IMR-90 (cell line): Measurements from ENCODE around the gene NPIPA3. TPM values are rescaled to one million over a fixed set of nuclear protein-coding genes. Genes with fewer than 3 reads are reported as not detected.

Experiments used
- ATAC-seq: fragments of 200-7000 bp; cut with Tn5 transposase; 2 replicates; pipeline ENCODE4 v1.9.1; 2020; ENCODE audit warnings: low read depth, mild to moderate bottlenecking, moderate library complexity
- BruUV-seq: library from RNA; stranded (reverse); fragments of 400-500 nt; replicated peaks from 2 replicates; lab custom pipeline; 2021; lab: Mats Ljungman, UMichigan
- CTCF ChIA-PET: fragments of 300-600 bp; formaldehyde crosslinking; extraction: SDS; loops from one replicate; lab custom pipeline; 2021; ENCODE audit warnings: antibody characterized with exemption; lab: Yijun Ruan, JAX
- POLR2A ChIA-PET: fragments of 300-600 bp; sonication (Branson Sonifier 250); formaldehyde crosslinking; loops from one replicate; lab custom pipeline; 2022; ENCODE audit warnings: antibody characterized with exemption; ENCODE audit not compliant: unreplicated experiment; lab: Charles Lee
- DNase-seq: peaks from one replicate; pipeline ENCODE4 v3.0.0; 2013
- H2AFZ ChIP-seq: replicated peaks from 2 replicates; pipeline ENCODE3; 2013; ENCODE audit warnings: low read length, mild to moderate bottlenecking; ENCODE audit not compliant: poor library complexity
- H2AK5ac ChIP-seq: 2 replicates; pipeline ENCODE4 v1.6.1; 2013; ENCODE audit warnings: low read depth, low read length, inconsistent platforms
- H2AK9ac ChIP-seq: replicated peaks from 2 replicates; pipeline ENCODE3; 2013; ENCODE audit warnings: mild to moderate bottlenecking, low read depth, low read length, moderate library complexity; ENCODE audit not compliant: poor library complexity
- H2BK120ac ChIP-seq: 2 replicates; pipeline ENCODE4 v1.6.1; 2013; ENCODE audit warnings: low read depth, low read length, inconsistent platforms
- H2BK15ac ChIP-seq: 3 replicates; pipeline ENCODE4 v1.6.1; 2013; ENCODE audit warnings: low read depth, low read length, inconsistent platforms
- H2BK20ac ChIP-seq: 2 replicates; pipeline ENCODE4 v1.6.1; 2013; ENCODE audit warnings: low read depth, mild to moderate bottlenecking, inconsistent platforms, low read length, moderate library complexity
- H2BK5ac ChIP-seq: 2 replicates; pipeline ENCODE4 v1.6.1; 2013; ENCODE audit warnings: mild to moderate bottlenecking, low read depth, low read length, inconsistent platforms; ENCODE audit not compliant: poor library complexity, severe bottlenecking
- H3K14ac ChIP-seq: replicated peaks from 2 replicates; pipeline ENCODE4 v1.6.1; 2013; ENCODE audit warnings: low read depth, low read length, inconsistent platforms
- H3K18ac ChIP-seq: 2 replicates; pipeline ENCODE4 v1.6.1; 2013; ENCODE audit warnings: low read depth, low read length, control low read depth
- H3K23ac ChIP-seq: 2 replicates; pipeline ENCODE4 v1.6.1; 2013; ENCODE audit warnings: low read depth, low read length, inconsistent platforms
- H3K27ac ChIP-seq: 2 replicates; pipeline ENCODE4 v1.5.1; 2013; ENCODE audit warnings: mild to moderate bottlenecking, control low read depth, low read length; ENCODE audit not compliant: insufficient read depth
- H3K27me3 ChIP-seq: 2 replicates; pipeline ENCODE4 v1.6.1; 2013; ENCODE audit warnings: low read length; ENCODE audit not compliant: control insufficient read depth, insufficient read depth
- H3K36me3 ChIP-seq: 2 replicates; pipeline ENCODE4 v1.6.1; 2013; ENCODE audit warnings: low read length, mixed read lengths; ENCODE audit not compliant: control insufficient read depth, insufficient read depth
- H3K4ac ChIP-seq: 2 replicates; pipeline ENCODE4 v1.6.1; 2013; ENCODE audit warnings: low read depth, low read length, inconsistent platforms
- H3K4me1 ChIP-seq: 2 replicates; pipeline ENCODE4 v1.6.1; 2013; ENCODE audit warnings: low read length, mixed read lengths; ENCODE audit not compliant: control insufficient read depth, insufficient read depth
- H3K4me2 ChIP-seq: 2 replicates; pipeline ENCODE4 v1.6.1; 2013; ENCODE audit warnings: low read depth, mild to moderate bottlenecking, control low read depth, low read length, moderate library complexity
- H3K4me3 ChIP-seq: 2 replicates; pipeline ENCODE4 v1.5.1; 2013; ENCODE audit warnings: low read depth, mild to moderate bottlenecking, control low read depth, low read length, moderate library complexity; ENCODE audit not compliant: insufficient read depth
- H3K56ac ChIP-seq: 2 replicates; pipeline ENCODE4 v1.6.1; 2013; ENCODE audit warnings: low read length, inconsistent platforms; ENCODE audit not compliant: insufficient read depth; ENCODE audit errors: extremely low read depth
- H3K79me1 ChIP-seq, 2 experiments: 2 replicates each; pipeline ENCODE4 v1.6.1; 2013; ENCODE audit warnings: low read length in 2 of 2, inconsistent platforms in 1 of 2, low read depth in 1 of 2
- H3K9ac ChIP-seq: 2 replicates; pipeline ENCODE4 v1.6.1; 2013; ENCODE audit warnings: low read depth, low read length, control low read depth
- H3K9me1 ChIP-seq: 2 replicates; pipeline ENCODE4 v1.6.1; 2013; ENCODE audit warnings: low read length, inconsistent platforms; ENCODE audit not compliant: insufficient read depth
- H3K9me3 ChIP-seq: 2 replicates; pipeline ENCODE4 v1.6.1; 2013; ENCODE audit warnings: low read length; ENCODE audit not compliant: control insufficient read depth, insufficient read depth
- H4K20me1 ChIP-seq: 2 replicates; pipeline ENCODE4 v1.6.1; 2013; ENCODE audit warnings: low read length, inconsistent platforms; ENCODE audit not compliant: insufficient read depth
- H4K5ac ChIP-seq: 2 replicates; pipeline ENCODE4 v1.6.1; 2013; ENCODE audit warnings: mild to moderate bottlenecking, low read depth, low read length, control low read depth
- H4K8ac ChIP-seq, 2 experiments: 2 replicates each; pipeline ENCODE4 v1.6.1; 2013; ENCODE audit warnings: low read depth in 2 of 2, low read length in 2 of 2, control low read depth in 1 of 2, inconsistent platforms in 1 of 2
- H4K91ac ChIP-seq: 2 replicates; pipeline ENCODE4 v1.6.1; 2013; ENCODE audit warnings: low read depth, low read length, inconsistent platforms; ENCODE audit not compliant: insufficient read depth
- BHLHE40 ChIP-seq: fragments of 150-350 bp; IDR thresholded peaks from 2 replicates; pipeline ENCODE4 v1.6.1; 2016; ENCODE audit warnings: mild to moderate bottlenecking, low read depth, low read length
- CEBPB ChIP-seq: IDR thresholded peaks from 2 replicates; pipeline ENCODE4 v1.6.1; 2012; ENCODE audit warnings: low read depth, low read length, improper control_type of control experiment
- CHD1 ChIP-seq: IDR thresholded peaks from 2 replicates; pipeline ENCODE4 v1.6.1; 2012; ENCODE audit warnings: low read depth, low read length, improper control_type of control experiment
- CTCF ChIP-seq: conservative IDR thresholded peaks from 2 replicates; pipeline ENCODE4 v1.5.1; 2012; ENCODE audit warnings: mild to moderate bottlenecking, low read depth, low read length, improper control_type of control experiment
- FOS ChIP-seq: fragments of 150-350 bp; IDR thresholded peaks from 2 replicates; pipeline ENCODE4 v1.6.1; 2016; ENCODE audit warnings: low read depth, low read length
- MAFK ChIP-seq: IDR thresholded peaks from 2 replicates; pipeline ENCODE4 v1.6.1; 2012; ENCODE audit warnings: low read depth, low read length, improper control_type of control experiment
- MAZ ChIP-seq: IDR thresholded peaks from 2 replicates; pipeline ENCODE4 v1.6.1; 2012; ENCODE audit warnings: low read depth, mild to moderate bottlenecking, low read length, improper control_type of control experiment, moderate library complexity, borderline replicate concordance
- MXI1 ChIP-seq: IDR thresholded peaks from 2 replicates; pipeline ENCODE4 v1.6.1; 2012; ENCODE audit warnings: low read depth, mild to moderate bottlenecking, low read length, moderate library complexity, borderline replicate concordance
- NFE2L2 ChIP-seq: fragments of 150-350 bp; IDR thresholded peaks from 2 replicates; pipeline ENCODE4 v1.6.1; 2016; ENCODE audit warnings: low read depth, mild to moderate bottlenecking, low read length
- POLR2A ChIP-seq: IDR thresholded peaks from 2 replicates; pipeline ENCODE4 v1.6.1; 2012; ENCODE audit warnings: mild to moderate bottlenecking, low read depth, low read length
- RAD21 ChIP-seq: IDR thresholded peaks from 2 replicates; pipeline ENCODE4 v1.6.1; 2012; ENCODE audit warnings: low read length, improper control_type of control experiment
- RCOR1 ChIP-seq: IDR thresholded peaks from 2 replicates; pipeline ENCODE4 v1.6.1; 2012; ENCODE audit warnings: mild to moderate bottlenecking, low read length, improper control_type of control experiment; ENCODE audit not compliant: insufficient replicate concordance
- RFX5 ChIP-seq: IDR thresholded peaks from 2 replicates; pipeline ENCODE4 v1.8.0; 2012; ENCODE audit warnings: low read depth, mild to moderate bottlenecking, low read length, moderate library complexity
- SMC3 ChIP-seq: fragments of 150-350 bp; IDR thresholded peaks from 2 replicates; pipeline ENCODE4 v1.6.1; 2016; ENCODE audit warnings: low read depth, mild to moderate bottlenecking, antibody characterized with exemption, low read length, moderate library complexity
- WGBS, 2 experiments: methylation state at CpG; one replicate each; pipeline versions ENCODE4 v1.1.5 to v1.1.7; 2013; ENCODE audit warnings: missing lambda C conversion rate in 2 of 2; ENCODE audit not compliant: insufficient read length in 1 of 2; ENCODE audit errors: extremely low coverage in 2 of 2; 5-methylcytosine and 5-hydroxymethylcytosine counted together
- dilution Hi-C: fragments of 300-500 bp; cut with HindIII; formaldehyde crosslinking; loops from one replicate; pipeline ENCODE4 v1.14.3; 2018; ENCODE audit warnings: low sequenced_read_pairs; ENCODE audit not compliant: unreplicated experiment
- in situ Hi-C: fragments of 300-500 bp; cut with MboI; formaldehyde crosslinking; loops from 3 replicates; pipeline ENCODE4 v1.14.3; 2019; ENCODE audit warnings: low sequenced_read_pairs, inconsistent platforms, mixed read lengths
- intact Hi-C: fragments of 100-400 bp; cut with micrococcal nuclease; formaldehyde crosslinking; loops from 2 replicates; pipeline ENCODE4 v1.10.0; 2022
- polyA plus RNA-seq, 3 experiments: library from polyadenylated mRNA; depleted of rRNA; stranded (reverse); fragments of >200 nt; gene quantifications; 2 replicates each; pipeline ENCODE4 v1.2.3, GENCODE V29; 2012; ENCODE audit warnings: low replicate concordance in 1 of 3
- total RNA-seq: library from RNA; depleted of rRNA; stranded (reverse); fragments of >200 nt; gene quantifications from 2 replicates; pipeline ENCODE4 v1.2.3, GENCODE V29; 2012
- TF ChIP-seq, protein P1 (sequence below): fragments of 150-350 bp; IDR thresholded peaks from 2 replicates; pipeline ENCODE4 v1.6.1; 2017; ENCODE audit warnings: mild to moderate bottlenecking, antibody characterized with exemption, low read length, low read depth
- TF ChIP-seq, protein P2 (sequence below): fragments of 150-350 bp; IDR thresholded peaks from 2 replicates; pipeline ENCODE4 v1.6.1; 2016; ENCODE audit warnings: low read depth, mild to moderate bottlenecking, low read length, moderate library complexity, borderline replicate concordance

NPIPA3 gene
- total and polyA plus RNA-seq, 2 of the 4 experiments (the other 2 are of a cell fraction), result not detected

- Histone ChIP-seq H3K27ac (no peak overlapping the region), H3K9me1 (no peaks in the 10 kb centered on the region), H3K14ac (no peak overlapping the region), H2AK9ac (no peak overlapping the region), H3K36me3 (peaks cover 47% of the 10 kb centered on the region), H2BK15ac (no peak overlapping the region), H2BK20ac (no peak overlapping the region), H3K79me1 (peaks cover 0 to 6% of the 10 kb centered on the region in 2 experiments; a peak in 3 of 4 replicates), H3K56ac (no peak overlapping the region), H3K23ac (no peak overlapping the region), H3K4me3 (no peak overlapping the region), H2BK5ac (no peak overlapping the region), H3K4me1 (no peaks in the 10 kb centered on the region), H4K5ac (no peak overlapping the region), H4K91ac (no peak overlapping the region), H3K4me2 (no peak overlapping the region), H3K9me3 (no peaks in the 10 kb centered on the region), H3K27me3 (no peaks in the 10 kb centered on the region), H4K8ac (no peak overlapping the region), H2BK120ac (no peak overlapping the region), H3K9ac (no peak overlapping the region), H2AFZ (no peak overlapping the region), H3K4ac (no peak overlapping the region), H4K20me1 (no peaks in the 10 kb centered on the region), H3K18ac (no peak overlapping the region), H2AK5ac (no peak overlapping the region)
- dilution Hi-C loops (no loop called here), intact Hi-C loops (no loop called here), in situ Hi-C loops (no loop called here)
- ATAC-seq, result no peak
- no TSS peak for BruUV-seq
- POLR2A ChIA-PET, result no interaction called here
- TF ChIP-seq RFX5 (no peak), FOS (no peak), NFE2L2 (no peak), POLR2A (no peak), MAZ (no peak), BHLHE40 (no peak), CHD1 (no peak), RCOR1 (no peak), CTCF (no peak), CEBPB (no peak), MXI1 (no peak), MAFK (no peak), SMC3 (no peak), RAD21 (no peak)
- TF ChIP-seq, protein P1, sequence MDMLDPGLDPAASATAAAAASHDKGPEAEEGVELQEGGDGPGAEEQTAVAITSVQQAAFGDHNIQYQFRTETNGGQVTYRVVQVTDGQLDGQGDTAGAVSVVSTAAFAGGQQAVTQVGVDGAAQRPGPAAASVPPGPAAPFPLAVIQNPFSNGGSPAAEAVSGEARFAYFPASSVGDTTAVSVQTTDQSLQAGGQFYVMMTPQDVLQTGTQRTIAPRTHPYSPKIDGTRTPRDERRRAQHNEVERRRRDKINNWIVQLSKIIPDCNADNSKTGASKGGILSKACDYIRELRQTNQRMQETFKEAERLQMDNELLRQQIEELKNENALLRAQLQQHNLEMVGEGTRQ, result no peak
- TF ChIP-seq, protein P2, sequence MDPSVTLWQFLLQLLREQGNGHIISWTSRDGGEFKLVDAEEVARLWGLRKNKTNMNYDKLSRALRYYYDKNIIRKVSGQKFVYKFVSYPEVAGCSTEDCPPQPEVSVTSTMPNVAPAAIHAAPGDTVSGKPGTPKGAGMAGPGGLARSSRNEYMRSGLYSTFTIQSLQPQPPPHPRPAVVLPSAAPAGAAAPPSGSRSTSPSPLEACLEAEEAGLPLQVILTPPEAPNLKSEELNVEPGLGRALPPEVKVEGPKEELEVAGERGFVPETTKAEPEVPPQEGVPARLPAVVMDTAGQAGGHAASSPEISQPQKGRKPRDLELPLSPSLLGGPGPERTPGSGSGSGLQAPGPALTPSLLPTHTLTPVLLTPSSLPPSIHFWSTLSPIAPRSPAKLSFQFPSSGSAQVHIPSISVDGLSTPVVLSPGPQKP, result no peak
- CTCF ChIA-PET, result no interaction called here
- no peak for DNase-seq
- no CpG with 5 or more reads among the region's 2 CpGs for WGBS, 2 experiments
Observed at GRCh38 chr16:14658063-14658462, 45.1 kb upstream of the NPIPA3 start.
